K562 treated with DMSO at 1 percent for 4 hours (cell line): Measurements from ENCODE around the gene CCT6B. TPM values are rescaled to one million over a fixed set of nuclear protein-coding genes. Genes with fewer than 3 reads are reported as not detected.

Experiments
- total RNA-seq: library from RNA; unstranded; fragments of 300-600 nt; gene quantifications from 2 replicates; pipeline ENCODE4 v1.2.3, GENCODE V29; 2022; ENCODE audit not compliant: insufficient read depth

The CCT6B gene
- total RNA-seq: 0.53 and 0.84 TPM in 2 replicates

GRCh38 chr17:34961093-34961911 lies at the start of gene CCT6B, which contains the start of gene ZNF830:
Gene CCT6B (minus strand): TSS chr17:34961460. CDS start chr17:34961393, 67 bp downstream.
Gene ZNF830 (plus strand): TSS chr17:34961540. CDS start chr17:34961567, 27 bp downstream.

DNA sequence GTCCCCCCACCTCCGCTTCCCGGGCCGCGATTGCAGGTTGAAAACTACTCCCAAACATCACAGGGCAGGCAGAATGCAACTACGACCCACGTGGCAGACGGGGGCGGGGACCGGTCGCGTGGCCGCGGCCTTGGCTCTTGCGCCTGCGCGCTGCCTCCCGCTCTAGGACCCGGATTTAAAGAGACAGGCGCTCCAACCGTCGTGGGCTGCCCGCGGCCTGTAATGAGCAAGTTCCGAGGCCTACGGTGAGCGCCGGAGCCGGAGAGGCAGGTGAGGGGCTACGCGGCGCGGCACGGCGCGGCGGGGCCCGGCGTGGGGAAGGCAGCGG lies 19.1 kb upstream of the CCT6B start, which contains the start of gene LIG3:
Gene LIG3, plus strand, starts transcription at position 160 of the 328 bp plus-strand sequence. CDS start 2,494 bp downstream, outside the sequence.

Other genes with a start within 250 kb of the CCT6B start
- gene ZNF830, start 80 bp upstream of the CCT6B start, total RNA-seq: 6.2 and 12.9 TPM in 2 replicates
- 11.0 and 17.8 TPM in 2 replicates for gene LIG3, start 19.1 kb upstream of the CCT6B start, total RNA-seq
- gene RFFL, start 102.2 kb upstream of the CCT6B start, total RNA-seq: 4.0 and 9.1 TPM in 2 replicates
- 6.7 and 14.7 TPM in 2 replicates for gene RAD51D, start 158.4 kb upstream of the CCT6B start, total RNA-seq
- gene FNDC8, start 160.2 kb upstream of the CCT6B start, total RNA-seq: not detected in 2 replicates
- gene NLE1, start 180.8 kb upstream of the CCT6B start, total RNA-seq: 17.1 and 17.7 TPM in 2 replicates
- gene UNC45B, start 186.4 kb upstream of the CCT6B start, total RNA-seq: not detected in 2 replicates
- not detected in 2 replicates for gene SLC35G3, start 232.9 kb upstream of the CCT6B start, total RNA-seq